Lower lobe of right lung (tissue), 2 donors: ENCODE data around the gene SURF2. TPM values are rescaled to one million over a fixed set of nuclear protein-coding genes. Genes with fewer than 3 reads are reported as not detected.

Experiments used
- ATAC-seq, 2 donors: fragments of 200-7000 bp; cut with Tn5 transposase; one replicate each; pipeline ENCODE4 v1.9.1; 2020 to 2022; ENCODE audit warnings: mild to moderate bottlenecking in 2 of 2, moderate library complexity in 2 of 2
- DNase-seq: peaks from one replicate; pipeline ENCODE4 v3.0.0-alpha.2; 2020
- H3K27ac ChIP-seq: fragments of 200-600 bp; one replicate; pipeline ENCODE4 v1.8.0; 2022
- H3K27me3 ChIP-seq: fragments of 200-600 bp; one replicate; pipeline ENCODE4 v1.8.0; 2022; ENCODE audit warnings: low read depth
- H3K36me3 ChIP-seq: fragments of 200-600 bp; one replicate; pipeline ENCODE4 v1.8.0; 2022; ENCODE audit warnings: mild to moderate bottlenecking
- H3K4me1 ChIP-seq: fragments of 200-600 bp; one replicate; pipeline ENCODE4 v1.8.0; 2022
- H3K4me3 ChIP-seq: fragments of 200-600 bp; one replicate; pipeline ENCODE4 v1.8.0; 2022; ENCODE audit warnings: mild to moderate bottlenecking
- H3K9me3 ChIP-seq: fragments of 200-600 bp; one replicate; pipeline ENCODE4 v1.8.0; 2022
- intact Hi-C: fragments of 100-400 bp; cut with DNase I; formaldehyde crosslinking; loops from one replicate; pipeline ENCODE4 v1.11.0; 2022
- total RNA-seq: library from RNA; stranded (reverse); fragmentation: NEBNext Ultra II Directional; extraction: Animal tissue kit (Norgen Biotek cat#: 25700); gene quantifications from one replicate; pipeline ENCODE4 v1.2.1, GENCODE V29; 2021
- TF ChIP-seq, protein P1 (sequence below): fragments of 200-600 bp; IDR thresholded peaks from one replicate; pipeline ENCODE4 v1.8.0; 2022; ENCODE audit warnings: antibody characterized with exemption, mild to moderate bottlenecking
- donor health status: DM: no; HTN: yes; CAD: no; lungs with severe emphysema.

Gene SURF2
- total RNA-seq, 1 donor from 2014 or later, result 15.2 TPM

GRCh38 chr9:133348718-133349573 lies 7.4 kb upstream of the SURF2 start:
- ATAC-seq (no peak), DNase-seq (no peak)
- TF ChIP-seq, protein P1, sequence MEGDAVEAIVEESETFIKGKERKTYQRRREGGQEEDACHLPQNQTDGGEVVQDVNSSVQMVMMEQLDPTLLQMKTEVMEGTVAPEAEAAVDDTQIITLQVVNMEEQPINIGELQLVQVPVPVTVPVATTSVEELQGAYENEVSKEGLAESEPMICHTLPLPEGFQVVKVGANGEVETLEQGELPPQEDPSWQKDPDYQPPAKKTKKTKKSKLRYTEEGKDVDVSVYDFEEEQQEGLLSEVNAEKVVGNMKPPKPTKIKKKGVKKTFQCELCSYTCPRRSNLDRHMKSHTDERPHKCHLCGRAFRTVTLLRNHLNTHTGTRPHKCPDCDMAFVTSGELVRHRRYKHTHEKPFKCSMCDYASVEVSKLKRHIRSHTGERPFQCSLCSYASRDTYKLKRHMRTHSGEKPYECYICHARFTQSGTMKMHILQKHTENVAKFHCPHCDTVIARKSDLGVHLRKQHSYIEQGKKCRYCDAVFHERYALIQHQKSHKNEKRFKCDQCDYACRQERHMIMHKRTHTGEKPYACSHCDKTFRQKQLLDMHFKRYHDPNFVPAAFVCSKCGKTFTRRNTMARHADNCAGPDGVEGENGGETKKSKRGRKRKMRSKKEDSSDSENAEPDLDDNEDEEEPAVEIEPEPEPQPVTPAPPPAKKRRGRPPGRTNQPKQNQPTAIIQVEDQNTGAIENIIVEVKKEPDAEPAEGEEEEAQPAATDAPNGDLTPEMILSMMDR, result no peak
- peaks cover 30% of the 10 kb centered on the region for H3K4me1 ChIP-seq
- intact Hi-C loops, result no loop called here
- peak overlapping the region; percentile 92 for H3K27ac ChIP-seq
- peaks cover 75% of the 10 kb centered on the region for H3K36me3 ChIP-seq
- H3K27me3 ChIP-seq, result no peaks in the 10 kb centered on the region
- no peaks in the 10 kb centered on the region for H3K9me3 ChIP-seq
- peak overlapping the region; percentile 93 for H3K4me3 ChIP-seq

DNA sequence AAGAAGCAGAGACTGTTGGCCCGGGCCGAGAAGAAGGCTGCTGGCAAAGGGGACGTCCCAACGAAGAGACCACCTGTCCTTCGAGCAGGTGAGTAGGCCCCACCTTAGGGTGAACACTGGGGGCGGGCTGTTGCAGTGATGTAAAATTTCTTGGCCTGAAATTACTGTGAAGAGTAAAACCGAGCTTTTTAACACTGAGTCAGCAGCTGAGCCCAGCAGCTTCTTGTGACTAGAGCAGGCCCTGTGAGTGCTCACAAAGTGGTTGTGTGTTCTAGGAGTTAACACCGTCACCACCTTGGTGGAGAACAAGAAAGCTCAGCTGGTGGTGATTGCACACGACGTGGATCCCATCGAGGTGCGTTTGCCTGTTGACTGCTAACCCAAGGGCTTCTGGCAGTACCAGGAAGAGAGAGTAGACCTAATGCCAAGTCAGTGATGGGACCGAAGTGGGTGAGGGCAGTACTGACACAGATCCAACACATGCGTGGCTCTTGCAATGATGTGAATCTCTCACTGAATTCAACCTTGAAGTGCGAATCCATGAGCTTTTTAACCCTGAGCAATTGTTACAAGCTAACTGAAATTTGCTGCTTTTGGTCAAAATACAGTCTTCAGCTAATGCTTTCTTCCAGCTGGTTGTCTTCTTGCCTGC lies 6.3 kb upstream of the SURF2 start:
- Histone ChIP-seq H3K27me3 (no peaks in the 10 kb centered on the region), H3K9me3 (no peaks in the 10 kb centered on the region), H3K4me1 (peaks cover 36% of the 10 kb centered on the region), H3K27ac (no peak overlapping the region), H3K4me3 (no peak overlapping the region), H3K36me3 (peaks cover 68% of the 10 kb centered on the region)
- TF ChIP-seq, protein P1, result no peak
- intact Hi-C loops, result no loop called here
- DNase-seq (no peak), ATAC-seq (no peak)

DNA sequence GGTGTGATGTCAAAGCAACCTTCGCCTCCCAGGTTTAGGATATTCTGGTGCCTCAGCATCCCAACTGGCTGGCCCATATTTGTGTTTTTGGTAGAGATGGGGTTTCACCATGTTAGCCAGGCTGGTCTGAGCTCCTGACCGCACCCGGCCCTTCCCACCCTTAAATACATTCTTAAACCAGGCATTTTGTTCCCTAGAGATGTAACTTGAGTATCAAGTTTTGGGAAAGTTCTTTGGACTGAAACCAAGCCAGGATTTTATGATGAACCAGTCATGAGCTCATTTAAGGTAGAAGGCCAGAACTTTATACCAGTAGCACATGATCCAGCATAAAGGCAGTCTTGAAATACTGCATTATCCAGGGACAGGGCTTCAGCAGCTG lies 4.8 kb upstream of the SURF2 start:
- ATAC-seq (no peak), DNase-seq (no peak)
- H3K4me1 ChIP-seq, result peaks cover 38% of the 10 kb centered on the region
- no peak overlapping the region for H3K27ac ChIP-seq
- H3K27me3 ChIP-seq, result no peaks in the 10 kb centered on the region
- H3K4me3 ChIP-seq, result no peak overlapping the region
- H3K9me3 ChIP-seq, result no peaks in the 10 kb centered on the region
- intact Hi-C loops, result no loop called here
- H3K36me3 ChIP-seq, result peaks cover 56% of the 10 kb centered on the region
- TF ChIP-seq, protein P1, result no peak

DNA sequence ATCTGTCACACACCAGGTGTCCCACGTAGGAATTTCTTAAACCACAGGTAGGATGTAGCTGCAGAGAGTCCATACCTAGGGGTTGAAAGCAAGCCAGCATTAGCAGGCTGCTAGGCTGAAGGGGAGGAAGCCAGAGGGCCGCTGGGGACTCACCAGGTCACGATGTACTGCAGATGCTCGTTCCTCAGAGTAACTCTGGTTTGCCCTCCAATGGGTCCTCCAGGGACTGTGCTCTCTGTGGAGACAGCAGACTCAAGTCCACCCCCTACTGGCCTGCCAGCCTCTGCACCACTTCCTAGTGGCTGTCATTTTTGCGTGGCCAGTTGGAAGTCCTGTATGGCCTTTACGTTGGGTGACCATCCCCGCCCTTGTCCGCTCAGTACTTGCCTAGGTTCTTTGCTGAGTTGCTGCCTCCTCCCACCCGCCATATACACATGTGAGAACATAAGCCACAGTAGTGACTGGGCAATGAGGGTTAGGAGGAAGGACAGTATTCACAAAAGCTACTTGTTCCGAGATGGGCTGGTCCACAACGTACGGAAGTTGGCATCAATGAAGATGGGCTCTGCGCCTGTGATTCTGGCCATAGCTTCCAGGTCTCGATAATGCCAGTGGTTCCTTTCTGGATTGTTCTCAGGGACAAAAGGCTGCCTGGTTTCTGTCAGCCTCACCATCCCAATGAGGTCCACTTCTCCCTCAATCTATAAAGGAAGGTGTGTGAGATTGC lies 4.3 kb upstream of the SURF2 start:
- H3K27ac ChIP-seq, result no peak overlapping the region
- no peak for ATAC-seq
- H3K4me1 ChIP-seq, result peaks cover 36% of the 10 kb centered on the region
- H3K27me3 ChIP-seq, result no peaks in the 10 kb centered on the region
- no peak for DNase-seq
- H3K36me3 ChIP-seq, result peaks cover 56% of the 10 kb centered on the region
- TF ChIP-seq, protein P1, result peak; percentile 52
- H3K4me3 ChIP-seq, result no peak overlapping the region
- H3K9me3 ChIP-seq, result no peaks in the 10 kb centered on the region
- intact Hi-C loops, result no loop called here

- H3K27ac ChIP-seq, result no peak overlapping the region
- TF ChIP-seq, protein P1, result no peak
- H3K4me3 ChIP-seq, result no peak overlapping the region
- no peaks in the 10 kb centered on the region for H3K27me3 ChIP-seq
- no peaks in the 10 kb centered on the region for H3K9me3 ChIP-seq
- peaks cover 58% of the 10 kb centered on the region for H3K36me3 ChIP-seq
- intact Hi-C loops, result no loop called here
- ATAC-seq, result no peak
- DNase-seq, result no peak
- H3K4me1 ChIP-seq, result peaks cover 43% of the 10 kb centered on the region
These were observed 3.6 kb upstream of the SURF2 start for GRCh38 chr9:133352635-133353340.
